ENCODE measurements around the gene FOXE1.

The FOXE1 gene

DNA sequence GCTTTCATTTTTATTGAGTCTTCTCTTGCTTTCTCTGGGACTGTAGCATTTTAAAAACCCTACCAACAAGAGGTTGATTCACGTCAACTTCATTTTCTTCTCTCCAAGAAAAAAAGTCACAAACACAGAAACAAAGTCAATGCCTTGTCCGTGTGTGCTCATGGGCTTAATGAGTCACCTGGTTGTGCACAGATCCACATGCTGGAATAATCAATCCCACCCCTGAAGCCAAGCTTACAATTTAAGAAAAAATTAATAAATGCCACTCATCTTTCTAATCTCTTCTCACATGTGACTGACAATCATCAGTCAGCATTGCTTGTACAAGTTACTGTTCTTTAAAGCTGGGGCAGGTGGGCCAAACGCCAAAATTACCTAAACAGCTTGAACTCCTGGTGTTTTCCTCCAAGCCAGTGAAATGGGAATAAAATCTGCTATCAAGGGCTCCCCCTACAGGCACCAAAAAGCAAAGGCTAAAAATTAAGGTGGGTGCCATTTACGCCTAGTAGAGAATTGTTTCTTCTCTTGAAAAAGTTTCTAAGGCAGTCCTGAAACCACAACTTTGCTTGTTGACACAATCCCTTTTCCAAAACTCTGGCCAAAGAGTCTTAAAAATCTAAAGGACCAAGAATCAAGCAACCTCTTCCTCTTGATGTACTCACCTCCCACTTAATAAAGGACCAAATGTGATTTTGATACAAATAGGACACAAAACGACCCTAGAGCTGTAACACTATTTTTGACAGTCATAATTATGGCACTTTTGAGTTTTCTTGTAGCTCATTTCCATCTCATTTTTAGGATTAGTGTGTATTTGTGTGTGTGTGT, 47.9 kb downstream of the FOXE1 start:
- ATAC-seq (ENCODE audit: insufficient read depth, low read depth) (no peak), DNase-seq (peak; percentile 19)
- Histone ChIP-seq H3K27me3 (ENCODE audit: insufficient read depth, low read length, poor library complexity) (no peaks in the 10 kb centered on the region), H3K79me2 (ENCODE audit: insufficient read depth, low read length) (peaks cover 3% of the 10 kb centered on the region), H4K20me1 (ENCODE audit: insufficient read depth, low read length) (no peaks in the 10 kb centered on the region), H3K4me1 (ENCODE audit: insufficient read depth, low read length) (peaks cover 19% of the 10 kb centered on the region), H3K4me2 (ENCODE audit: insufficient read depth, low read length) (no peak overlapping the region), H2AFZ (ENCODE audit: low read depth, low read length) (no peak overlapping the region), H3K4me3 (ENCODE audit: low read depth in 1 of 2, low read length in 2 of 2) (no peak overlapping the region), H3K36me3 (ENCODE audit: insufficient read depth, low read length) (peaks cover 13% of the 10 kb centered on the region; the same call in 1 of the 2 replicates), H3K9ac (ENCODE audit: low read depth, low read length) (no peak overlapping the region), H3K9me3 (ENCODE audit: insufficient read depth, low read length, severe bottlenecking) (no peaks in the 10 kb centered on the region), H3K27ac (ENCODE audit: low read length) (no peak overlapping the region)
- TF ChIP-seq EZH2 (IDR thresholded peaks at IDR 0.05; ENCODE audit: borderline replicate concordance, low read depth, low read length, severe bottlenecking): no peak
- TF ChIP-seq CTCF (IDR thresholded peaks at IDR 0.05; ENCODE audit: borderline replicate concordance, extremely low read depth, low read length, poor library complexity, severe bottlenecking): peak; percentile 78

- TF ChIP-seq CTCF (IDR thresholded peaks at IDR 0.05; ENCODE audit: borderline replicate concordance, extremely low read depth, low read length, poor library complexity, severe bottlenecking): no peak
- TF ChIP-seq EZH2 (IDR thresholded peaks at IDR 0.05; ENCODE audit: borderline replicate concordance, low read depth, low read length, severe bottlenecking): no peak
- no peak for DNase-seq
- Histone ChIP-seq H3K4me3 (ENCODE audit: low read depth in 1 of 2, low read length in 2 of 2) (no peak overlapping the region), H3K4me2 (ENCODE audit: insufficient read depth, low read length) (no peak overlapping the region), H3K27ac (ENCODE audit: low read length) (no peak overlapping the region), H4K20me1 (ENCODE audit: insufficient read depth, low read length) (peaks cover 4% of the 10 kb centered on the region; the same call in 1 of the 2 replicates), H3K9me3 (ENCODE audit: insufficient read depth, low read length, severe bottlenecking) (no peaks in the 10 kb centered on the region), H3K27me3 (ENCODE audit: insufficient read depth, low read length, poor library complexity) (no peaks in the 10 kb centered on the region), H3K4me1 (ENCODE audit: insufficient read depth, low read length) (peaks cover 39% of the 10 kb centered on the region), H3K36me3 (ENCODE audit: insufficient read depth, low read length) (peaks cover 18% of the 10 kb centered on the region; the same call in 1 of the 2 replicates), H2AFZ (ENCODE audit: low read depth, low read length) (no peak overlapping the region), H3K79me2 (ENCODE audit: insufficient read depth, low read length) (peaks cover 8% of the 10 kb centered on the region), H3K9ac (ENCODE audit: low read depth, low read length) (no peak overlapping the region)
- ATAC-seq (ENCODE audit: insufficient read depth, low read depth): no peak
Observed at GRCh38 chr9:97903177-97903576, 50.2 kb downstream of the FOXE1 start.

- Histone ChIP-seq H4K20me1 (ENCODE audit: insufficient read depth, low read length) (peaks cover 4% of the 10 kb centered on the region; the same call in 1 of the 2 replicates), H3K9ac (ENCODE audit: low read depth, low read length) (peak overlapping the region; percentile 38), H3K79me2 (ENCODE audit: insufficient read depth, low read length) (peaks cover 8% of the 10 kb centered on the region), H3K36me3 (ENCODE audit: insufficient read depth, low read length) (peaks cover 26% of the 10 kb centered on the region), H3K4me1 (ENCODE audit: insufficient read depth, low read length) (peaks cover 39% of the 10 kb centered on the region), H3K27ac (ENCODE audit: low read length) (peak overlapping the region; percentile 69), H2AFZ (ENCODE audit: low read depth, low read length) (peak overlapping the region; percentile 22; the same call in 1 of the 2 replicates), H3K4me3 (ENCODE audit: low read depth in 1 of 2, low read length in 2 of 2) (peak overlapping the region in 1 of 2 experiments; percentile 46; a peak in 2 of 4 replicates), H3K9me3 (ENCODE audit: insufficient read depth, low read length, severe bottlenecking) (no peaks in the 10 kb centered on the region), H3K27me3 (ENCODE audit: insufficient read depth, low read length, poor library complexity) (no peaks in the 10 kb centered on the region), H3K4me2 (ENCODE audit: insufficient read depth, low read length) (peak overlapping the region; percentile 64)
- peak; percentile 20 for DNase-seq
- TF ChIP-seq EZH2 (IDR thresholded peaks at IDR 0.05; ENCODE audit: borderline replicate concordance, low read depth, low read length, severe bottlenecking) (no peak), CTCF (IDR thresholded peaks at IDR 0.05; ENCODE audit: borderline replicate concordance, extremely low read depth, low read length, poor library complexity, severe bottlenecking) (no peak)
- ATAC-seq (ENCODE audit: insufficient read depth, low read depth): peak; percentile 44
Observed at GRCh38 chr9:97904725-97905124, 51.7 kb downstream of the FOXE1 start.

All from DND-41 (cell line).